Urothelium cell line (cell line): ENCODE data around the gene DEPP1.
A peak's percentile ranks its signal among the peaks of the same experiment; 100 is the strongest.

Experiments used
- DNase-seq: peaks from one replicate; pipeline ENCODE4 v3.0.0; 2011; ENCODE audit warnings: low spot score, mixed read lengths
- FAIRE-seq: peaks from 2 replicates; lab custom pipeline; 2011; peaks lifted over from hg19 to GRCh38; lab: Jason Lieb, UNC

Gene DEPP1

GRCh38 chr10:44936314-44936975, 42.2 kb downstream of the DEPP1 start:
- FAIRE-seq: peak; percentile 46
- DNase-seq: no peak

GRCh38 chr10:44935966-44936295, 42.7 kb downstream of the DEPP1 start:
- FAIRE-seq: no peak
- DNase-seq: no peak

- peak; percentile 91 for FAIRE-seq
These were observed 43.2 kb downstream of the DEPP1 start for GRCh38 chr10:44935201-44935965.

GRCh38 chr10:44934416-44935200, 44.0 kb downstream of the DEPP1 start:
- no peak for FAIRE-seq

More at GRCh38 chr10:44935201-44935965, 43.2 kb downstream of the DEPP1 start:
- DNase-seq: peak; percentile 81

GRCh38 chr10:44933451-44934321, 44.9 kb downstream of the DEPP1 start:
- FAIRE-seq (no peak), DNase-seq (no peak)

More at GRCh38 chr10:44934416-44935200, 44.0 kb downstream of the DEPP1 start:
- DNase-seq: no peak

- DNase-seq: peak; percentile 79
- FAIRE-seq: peak; percentile 82
These were observed 45.8 kb downstream of the DEPP1 start for GRCh38 chr10:44932517-44933450.

- DNase-seq (no peak), FAIRE-seq (peak; percentile 69)
These were observed 46.7 kb downstream of the DEPP1 start for GRCh38 chr10:44931621-44932516.

GRCh38 chr10:44930904-44931620, 47.5 kb downstream of the DEPP1 start:
- FAIRE-seq (no peak), DNase-seq (no peak)

- no peak for FAIRE-seq
- DNase-seq: no peak
These were observed 49.0 kb downstream of the DEPP1 start for GRCh38 chr10:44929356-44930255.

GRCh38 chr10:44928462-44928861, 50.1 kb downstream of the DEPP1 start:
- DNase-seq (no peak), FAIRE-seq (peak; percentile 83)

GRCh38 chr10:44927352-44927751, 51.3 kb downstream of the DEPP1 start:
- FAIRE-seq (no peak), DNase-seq (no peak)

GRCh38 chr10:44926751-44927351, 51.8 kb downstream of the DEPP1 start:
- no peak for FAIRE-seq

More at GRCh38 chr10:44926751-44927351, 51.8 kb downstream of the DEPP1 start:
- no peak for DNase-seq
